GM21528 (cell line): Measurements from ENCODE around the gene TAF10.

Experiments
- ATAC-seq: cut with Tn5 transposase; IDR thresholded peaks from one replicate; pipeline ENCODE4 v1.9.1; 2021; ENCODE audit warnings: mild to moderate bottlenecking, moderate library complexity; ENCODE audit not compliant: unreplicated experiment, low FRiP score

The TAF10 gene

DNA sequence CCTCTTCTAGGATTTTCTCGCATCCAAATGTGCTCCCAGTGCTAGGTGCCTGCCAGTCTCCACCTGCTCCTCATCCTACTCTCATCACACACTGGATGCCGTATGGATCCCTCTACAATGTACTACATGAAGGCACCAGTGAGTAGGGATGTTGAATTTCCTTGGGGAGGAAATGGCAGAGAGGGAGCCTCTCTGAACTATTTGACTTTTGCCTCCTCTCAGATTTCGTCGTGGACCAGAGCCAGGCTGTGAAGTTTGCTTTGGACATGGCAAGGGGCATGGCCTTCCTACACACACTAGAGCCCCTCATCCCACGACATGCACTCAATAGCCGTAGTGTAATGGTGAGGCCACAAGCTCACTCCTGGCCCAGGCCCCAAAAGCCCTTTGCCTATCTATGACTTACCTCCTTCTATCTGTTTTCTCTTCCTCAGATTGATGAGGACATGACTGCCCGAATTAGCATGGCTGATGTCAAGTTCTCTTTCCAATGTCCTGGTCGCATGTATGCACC is 2.5 kb downstream of the TAF10 start:
- ATAC-seq: no peak

DNA sequence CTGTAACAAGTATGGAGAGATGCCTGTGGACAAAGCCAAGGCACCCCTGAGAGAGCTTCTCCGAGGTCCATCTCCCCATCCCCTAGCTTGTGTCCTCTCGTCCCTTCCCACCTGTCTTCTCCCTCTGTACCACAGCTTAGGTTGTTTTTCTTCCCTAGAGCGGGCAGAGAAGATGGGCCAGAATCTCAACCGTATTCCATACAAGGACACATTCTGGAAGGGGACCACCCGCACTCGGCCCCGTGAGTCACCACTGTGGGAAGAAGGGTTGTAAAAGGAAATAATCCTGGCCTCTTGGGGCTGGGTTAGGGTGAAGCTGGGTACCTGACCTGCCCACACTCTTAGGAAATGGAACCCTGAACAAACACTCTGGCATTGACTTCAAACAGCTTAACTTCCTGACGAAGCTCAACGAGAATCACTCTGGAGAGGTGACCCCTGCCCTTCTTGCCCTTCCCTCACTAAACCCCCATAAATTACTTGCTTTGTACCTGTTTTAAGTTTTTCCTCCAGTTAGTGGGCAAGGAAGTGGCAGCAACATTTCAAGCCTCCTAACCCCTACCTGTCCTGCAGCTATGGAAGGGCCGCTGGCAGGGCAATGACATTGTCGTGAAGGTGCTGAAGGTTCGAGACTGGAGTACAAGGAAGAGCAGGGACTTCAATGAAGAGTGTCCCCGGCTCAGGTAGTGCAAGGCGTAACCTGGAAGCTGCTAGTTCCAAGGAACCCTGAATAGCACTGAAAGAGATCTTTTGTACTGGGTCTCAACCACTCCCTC is 3.1 kb downstream of the TAF10 start:
- ATAC-seq: no peak

DNA sequence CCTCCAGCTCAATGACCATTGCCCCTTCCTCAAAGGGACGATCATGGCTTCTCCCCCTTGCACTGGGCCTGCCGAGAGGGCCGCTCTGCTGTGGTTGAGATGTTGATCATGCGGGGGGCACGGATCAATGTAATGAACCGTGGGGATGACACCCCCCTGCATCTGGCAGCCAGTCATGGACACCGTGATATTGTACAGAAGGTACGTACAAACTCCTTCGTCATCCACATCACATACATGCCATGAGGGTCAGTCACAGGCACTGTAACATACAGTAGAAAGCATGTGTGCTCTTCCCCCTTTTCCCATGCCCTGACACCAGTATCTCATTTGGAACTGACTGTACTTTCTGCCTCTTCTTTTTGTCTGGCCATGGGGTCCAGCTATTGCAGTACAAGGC is 4.0 kb downstream of the TAF10 start:
- no peak for ATAC-seq

DNA sequence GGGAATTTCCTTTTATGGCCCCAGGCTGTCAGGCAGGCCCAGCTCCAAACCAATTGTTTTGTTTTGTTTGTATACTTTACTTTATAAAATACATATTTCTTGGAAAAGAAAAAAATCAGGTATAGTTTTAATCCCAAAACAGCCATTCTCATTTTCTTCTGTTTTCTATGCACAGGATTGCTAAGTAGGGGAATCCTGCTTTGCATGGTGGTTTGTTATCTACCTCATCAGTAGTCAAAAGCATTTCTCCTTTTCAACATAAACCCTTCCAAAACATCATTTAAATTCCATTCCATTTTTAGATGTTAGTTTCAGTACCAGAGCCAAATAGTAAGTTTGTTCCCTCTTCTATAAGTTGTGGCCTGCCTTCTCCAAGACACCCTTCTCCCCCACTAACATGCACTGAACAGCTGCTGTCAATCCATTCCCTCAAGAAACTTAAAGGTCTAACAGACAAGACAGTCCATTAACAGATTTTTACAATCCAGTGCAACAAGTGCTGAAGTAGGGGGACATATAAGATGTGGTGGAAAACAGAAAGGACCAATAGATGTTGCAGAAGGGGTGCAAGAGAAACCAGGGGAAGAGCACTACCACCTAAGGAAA is 4.7 kb downstream of the TAF10 start:
- no peak for ATAC-seq

DNA sequence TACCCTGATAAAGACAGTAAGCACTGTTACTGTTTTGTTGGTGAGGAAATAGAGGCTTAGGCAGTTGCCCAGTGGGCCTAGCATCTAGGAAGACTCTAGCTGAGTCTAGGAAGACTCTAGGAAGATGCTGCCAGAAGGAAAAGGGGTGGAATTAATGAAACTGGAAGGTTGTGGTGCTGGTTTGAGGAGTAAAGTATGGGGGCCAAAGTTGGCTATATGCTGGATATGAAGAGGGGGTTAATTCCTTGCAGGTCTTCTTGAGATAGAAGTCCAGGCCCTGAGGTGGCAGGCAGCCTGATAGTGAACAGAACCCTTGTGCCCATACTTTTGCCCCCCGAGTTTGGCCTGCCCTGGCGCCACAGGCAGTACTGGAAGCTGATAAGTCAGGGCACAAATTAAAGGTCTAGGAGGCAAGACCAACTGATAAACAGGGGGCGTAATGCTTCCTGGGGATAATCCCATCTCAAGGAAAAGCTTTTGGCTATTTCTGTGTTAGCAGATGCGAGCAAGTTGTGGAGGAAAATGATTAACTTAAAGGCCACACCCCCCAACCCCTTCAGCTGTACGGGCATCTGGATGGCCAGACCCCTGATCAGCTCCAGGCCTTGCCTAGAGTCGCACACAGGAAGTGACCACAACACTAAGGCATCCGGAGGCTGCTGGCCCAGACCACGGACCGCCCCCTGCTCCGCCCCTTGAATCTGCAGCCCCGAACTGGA is 5.4 kb downstream of the TAF10 start:
- peak; percentile 42 for ATAC-seq

DNA sequence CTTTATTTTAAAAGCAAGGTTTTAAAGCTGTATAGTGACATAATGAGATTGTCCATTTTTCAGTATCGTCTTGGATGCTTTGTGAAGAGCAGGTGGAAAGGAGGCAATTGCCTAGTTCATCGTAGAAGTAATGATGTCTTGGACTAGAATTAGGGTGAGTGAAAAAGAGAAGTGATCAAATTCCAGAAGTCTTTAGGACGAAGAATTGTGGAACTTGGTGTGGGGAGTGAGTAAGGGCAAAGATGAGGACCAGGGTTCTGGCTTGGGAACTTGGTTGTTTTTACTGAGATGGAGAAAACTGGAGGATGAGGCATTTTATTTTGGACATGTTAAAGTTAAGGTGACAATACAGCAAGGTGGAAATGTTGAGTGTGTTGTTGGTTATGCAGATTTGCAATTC is 7.2 kb downstream of the TAF10 start:
- ATAC-seq: no peak

DNA sequence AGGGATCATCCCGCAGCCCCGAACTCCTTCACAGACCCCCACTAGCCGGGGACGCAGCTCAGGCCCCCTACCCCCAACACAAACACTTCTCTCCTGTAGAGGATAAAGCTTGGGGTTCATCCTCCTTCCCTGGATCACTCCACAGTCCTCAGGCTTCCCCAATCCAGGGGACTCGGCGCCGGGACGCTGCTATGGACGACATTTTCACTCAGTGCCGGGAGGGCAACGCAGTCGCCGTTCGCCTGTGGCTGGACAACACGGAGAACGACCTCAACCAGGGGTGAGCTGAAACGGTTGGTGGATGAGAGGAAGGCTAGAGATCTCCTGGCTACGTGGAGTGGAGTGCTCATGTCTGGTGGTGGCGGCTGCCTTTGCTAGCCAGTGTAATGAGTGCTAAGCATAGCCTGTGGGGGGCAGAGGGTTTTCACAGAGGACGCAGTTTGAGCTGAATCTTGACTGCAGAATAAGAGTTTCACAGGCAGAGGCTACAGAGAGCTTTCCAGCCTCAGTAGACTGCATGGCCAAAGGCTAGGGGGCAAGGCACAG is 7.9 kb downstream of the TAF10 start:
- ATAC-seq: peak; percentile 42

DNA sequence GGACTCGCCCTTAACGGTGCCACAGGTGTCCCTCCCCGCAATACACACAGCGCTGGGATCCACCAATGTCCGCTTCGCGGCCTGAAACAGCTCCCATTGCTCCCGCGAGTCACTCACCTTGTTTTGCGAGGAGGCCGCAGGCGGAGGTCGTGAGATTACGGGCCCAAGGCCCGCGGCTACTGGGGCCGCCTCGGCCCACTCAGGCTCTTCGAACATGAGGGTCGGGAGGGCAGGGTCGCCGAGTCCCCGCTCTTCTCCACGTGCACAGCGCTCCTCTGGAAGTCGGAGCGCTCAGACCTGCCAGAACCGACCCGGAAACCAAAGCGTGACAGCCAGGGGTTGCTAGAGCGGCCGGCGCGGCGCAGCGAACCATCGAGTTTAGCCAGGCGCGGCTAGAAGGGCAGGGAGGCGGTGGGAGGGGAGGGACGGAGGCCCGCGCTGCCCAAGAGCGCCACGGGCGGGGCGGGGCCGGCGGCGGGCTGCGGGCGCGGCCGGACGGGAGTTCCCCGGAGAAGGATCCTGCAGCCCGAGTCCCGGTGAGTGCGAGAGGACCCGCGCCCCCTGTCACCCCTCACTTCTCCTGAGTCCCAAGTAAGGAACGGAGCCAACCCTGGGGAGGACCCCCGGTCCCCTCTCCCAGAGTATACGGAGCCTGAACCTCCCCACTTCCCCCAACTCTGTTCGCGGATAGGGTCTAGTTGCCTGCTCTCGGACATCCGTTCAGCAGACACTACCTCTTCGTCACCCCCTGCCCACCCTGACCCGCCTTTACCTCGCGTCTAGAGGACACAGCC is 8.5 kb downstream of the TAF10 start, which contains the start of the genes ILK and RRP8:
TSS of gene ILK (plus strand) at position 488 of the 794 bp plus-strand sequence. CDS start 498 bp downstream, outside the sequence.
TSS of gene RRP8 (minus strand) at position 330 of the 794 bp plus-strand sequence. CDS start at position 216, 114 bp downstream.
- peak; percentile 78 for ATAC-seq

DNA sequence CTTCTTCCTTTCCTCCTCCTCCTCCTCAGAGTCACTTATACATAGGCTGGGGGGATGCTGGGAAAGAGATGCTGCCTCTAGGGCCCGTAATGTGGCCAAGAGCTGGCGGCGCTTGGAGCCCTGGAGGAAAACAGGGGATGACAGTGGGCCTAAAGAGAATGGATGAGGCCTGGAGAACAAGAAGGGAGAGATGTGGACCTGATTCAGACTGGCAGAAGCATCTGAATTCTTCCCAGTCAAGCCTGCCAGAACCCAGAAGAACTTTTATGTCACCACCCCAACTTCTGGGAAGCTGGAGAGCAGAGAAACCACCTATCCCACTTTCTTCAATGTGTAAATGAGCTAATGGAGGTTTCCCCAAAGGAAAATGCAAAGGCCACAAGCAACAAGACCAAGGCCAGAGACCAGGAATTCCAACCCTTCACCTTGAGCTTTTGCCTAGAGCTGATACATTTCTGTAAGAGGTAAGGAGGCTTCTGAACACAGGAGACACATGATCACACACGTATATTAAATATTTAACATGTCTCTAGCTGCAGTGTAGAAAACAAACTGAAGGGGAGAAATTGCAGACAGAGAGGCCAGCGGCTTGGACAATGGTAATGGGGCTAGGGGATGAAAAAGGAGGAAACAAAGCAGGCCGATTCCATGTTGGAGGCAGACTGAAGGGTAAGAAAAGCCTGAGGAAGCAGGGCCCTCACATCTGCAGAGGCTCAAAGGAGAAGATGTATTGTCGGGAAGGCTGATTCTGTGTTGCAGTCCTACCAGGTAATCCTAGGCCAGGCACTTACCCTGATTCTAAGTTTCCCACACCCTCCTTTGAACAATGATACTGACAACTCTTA is 9.7 kb downstream of the TAF10 start:
- ATAC-seq: no peak

DNA sequence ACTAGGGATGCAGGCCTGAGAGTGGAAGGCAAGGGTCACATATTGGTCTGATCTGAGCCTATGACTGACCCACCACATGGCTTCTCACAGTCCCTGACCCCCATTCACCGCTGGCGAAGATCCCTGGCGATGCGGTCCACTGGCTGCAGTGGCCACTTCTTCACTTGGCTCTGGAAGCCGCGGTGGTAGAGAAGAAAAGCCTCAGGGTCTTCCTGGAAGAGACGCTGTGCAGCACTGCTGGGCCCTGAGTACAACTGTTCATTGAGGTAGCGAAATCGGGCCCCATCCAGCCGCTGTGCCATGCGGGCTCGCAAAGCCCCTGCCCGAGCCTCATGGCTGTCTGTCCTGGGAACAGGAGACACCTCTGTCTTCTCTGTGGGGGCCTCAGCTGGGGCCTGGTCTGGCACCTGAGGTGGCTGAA is 11.0 kb downstream of the TAF10 start:
- no peak for ATAC-seq

DNA sequence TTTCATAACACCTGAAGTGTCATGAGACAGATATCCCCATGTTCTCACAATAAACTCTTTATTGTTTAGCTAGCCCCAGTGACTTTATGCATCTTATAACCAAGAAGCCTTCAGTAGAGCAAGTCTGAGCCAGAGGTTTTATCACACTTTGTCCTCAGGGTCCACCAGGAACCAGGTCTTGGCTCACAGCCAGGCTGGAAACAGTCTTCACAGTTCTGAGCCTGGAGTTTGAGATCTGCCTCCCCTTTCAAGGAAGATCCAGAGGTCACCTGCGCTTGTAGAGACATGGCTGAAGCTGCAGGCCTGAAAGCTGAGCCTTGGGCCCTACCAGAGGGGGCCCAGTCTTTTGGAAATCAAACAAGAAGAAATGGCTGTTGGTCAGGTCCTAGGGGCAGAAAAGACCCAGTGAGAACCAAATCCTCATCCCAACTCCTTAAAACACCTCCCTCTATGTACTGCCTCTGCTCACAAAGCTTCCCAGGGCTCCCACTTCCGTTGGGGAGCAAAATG is 12.1 kb downstream of the TAF10 start:
- ATAC-seq: no peak

DNA sequence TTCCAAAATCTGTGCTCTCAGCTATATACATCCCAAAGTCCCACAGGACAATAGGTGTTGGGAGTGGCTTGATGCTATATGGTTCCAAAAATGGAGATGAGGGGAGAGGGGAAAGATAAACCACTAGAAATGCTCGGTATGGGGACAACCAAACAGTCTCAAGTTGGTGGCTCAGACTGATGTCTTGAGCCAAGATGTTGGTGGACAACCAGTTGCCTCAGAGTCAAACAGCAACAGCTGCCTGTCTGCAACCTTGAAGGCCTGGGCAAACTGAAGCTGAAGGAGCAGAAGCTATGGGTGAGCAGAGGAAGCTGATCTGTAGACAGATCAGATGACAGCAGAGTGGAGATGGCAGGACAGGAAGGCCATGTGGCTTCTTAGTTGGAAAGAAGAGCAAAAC is 12.6 kb downstream of the TAF10 start:
- ATAC-seq: no peak

DNA sequence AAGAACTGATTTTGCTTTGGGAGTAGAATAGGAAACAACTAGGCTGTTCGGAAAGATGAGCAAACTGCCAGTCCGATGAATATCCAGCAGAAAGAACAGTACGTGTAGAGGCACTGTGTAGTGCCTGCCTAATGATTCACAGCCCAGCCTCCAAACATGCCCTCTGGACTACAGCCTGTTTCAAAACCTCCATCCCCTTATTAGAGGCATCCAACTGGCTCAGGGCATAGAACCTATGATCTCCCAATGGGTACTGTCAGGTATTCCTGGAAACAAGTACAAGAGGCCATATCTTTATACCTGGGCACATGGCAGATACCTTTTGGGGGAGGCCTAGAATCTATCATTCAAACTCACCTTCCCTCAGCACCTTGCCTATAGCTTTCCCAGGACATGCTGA is 13.5 kb downstream of the TAF10 start:
- no peak for ATAC-seq

DNA sequence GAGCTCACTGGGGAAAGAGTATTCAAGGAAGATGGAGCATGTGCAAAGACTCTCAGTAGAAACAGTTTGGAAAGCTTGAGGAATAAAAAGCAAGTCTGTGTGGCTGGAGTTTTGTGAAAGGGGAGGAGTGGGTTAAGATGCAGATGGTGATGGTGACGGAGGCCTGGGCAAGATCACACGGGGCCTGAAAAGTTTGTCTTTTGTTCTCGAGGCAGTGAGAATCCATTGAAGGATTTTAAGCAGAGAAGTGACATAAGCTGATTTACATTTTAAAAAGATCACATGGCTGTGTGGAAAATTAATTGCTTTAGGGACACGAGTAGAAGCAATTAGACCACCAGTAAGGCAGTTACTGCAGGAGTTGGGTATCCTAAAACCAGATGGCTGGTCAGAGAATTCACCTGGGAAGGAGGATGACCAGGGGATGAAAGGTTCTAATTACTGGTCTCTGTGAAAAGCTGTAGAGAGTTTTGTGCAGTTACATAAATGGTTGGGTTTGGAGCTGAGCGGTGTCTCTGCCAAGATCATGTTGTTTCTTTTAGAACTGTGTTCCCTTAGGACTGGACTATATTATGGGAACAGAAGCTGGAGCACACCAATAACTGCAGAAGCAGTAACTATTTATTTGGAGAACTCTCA is 15.7 kb downstream of the TAF10 start:
- ATAC-seq: no peak

DNA sequence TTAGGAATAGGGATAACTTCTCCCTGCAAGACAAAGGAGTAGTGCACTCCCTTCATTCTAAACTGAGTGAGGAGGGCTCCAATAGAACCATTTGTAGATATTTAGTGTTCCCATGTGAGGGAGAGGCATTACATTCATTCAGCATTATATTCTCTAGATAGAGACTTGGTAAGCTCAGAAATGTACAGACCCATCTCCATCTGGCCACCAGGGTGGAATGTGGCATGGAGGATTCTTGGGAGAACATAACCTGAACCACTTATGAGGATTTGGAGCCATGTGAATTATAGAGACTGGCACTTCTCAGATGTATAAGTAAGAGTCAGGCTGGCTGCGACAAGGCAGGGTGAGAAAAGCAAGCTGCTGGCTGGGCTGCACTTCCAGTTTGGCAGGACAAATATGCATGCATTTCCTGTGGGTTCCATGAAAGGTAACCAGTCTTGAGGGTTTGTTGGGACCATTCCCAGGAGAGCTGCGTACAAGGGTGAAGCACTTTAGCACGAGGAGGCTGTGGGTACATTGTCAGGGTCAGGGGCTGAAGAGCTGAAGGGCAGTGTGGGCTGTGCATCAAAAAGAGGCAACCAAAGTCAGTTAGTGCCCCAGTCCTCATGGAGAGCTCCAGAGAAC is 17.8 kb downstream of the TAF10 start:
- ATAC-seq: no peak

DNA sequence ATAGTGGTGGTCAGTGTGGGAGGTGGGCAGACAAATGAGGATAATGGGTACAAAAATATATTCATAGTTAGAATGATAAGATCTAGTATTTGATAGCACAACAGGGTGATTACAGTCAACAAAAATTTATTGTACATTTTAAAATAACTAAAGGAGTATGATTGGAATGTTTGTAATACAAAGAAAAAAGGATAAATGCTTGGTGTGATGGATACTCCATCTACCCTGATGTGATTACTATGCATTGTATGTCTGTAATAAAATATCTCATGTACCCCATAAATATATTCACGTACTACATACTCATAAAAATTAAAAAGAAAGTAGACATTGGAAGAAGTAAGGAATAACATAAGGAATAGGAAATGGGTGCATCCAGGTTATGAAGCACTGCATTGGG is 24.0 kb downstream of the TAF10 start:
- ATAC-seq: no peak

DNA sequence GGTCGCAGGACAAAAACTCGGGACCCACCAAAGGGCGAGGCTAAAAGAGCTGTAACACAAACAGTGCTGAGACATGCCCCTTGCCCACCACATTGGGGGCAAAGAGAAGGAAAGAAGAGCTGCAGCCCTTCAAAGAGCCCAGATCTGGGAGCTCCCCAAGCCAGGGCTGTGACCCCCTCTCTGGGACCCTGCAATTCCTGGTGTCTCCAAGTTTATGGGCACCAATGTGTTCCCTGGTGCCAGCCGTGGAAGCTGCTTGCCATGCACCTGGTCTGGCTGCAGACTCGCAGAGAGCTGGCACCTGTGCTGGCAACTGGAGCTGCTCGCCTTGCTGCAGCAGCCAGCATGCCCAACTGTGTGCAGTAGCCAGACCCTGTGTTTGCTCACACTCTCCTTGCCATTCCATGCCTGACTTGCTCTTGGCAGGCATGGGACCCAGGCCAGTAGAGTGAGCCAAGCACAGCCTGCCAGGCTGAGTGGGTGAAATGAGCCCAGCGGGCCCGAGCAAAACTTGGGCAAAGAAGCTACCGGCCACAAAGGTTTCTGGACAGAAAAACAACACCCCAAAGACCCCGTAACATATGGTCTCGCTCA is 24.6 kb downstream of the TAF10 start:
- no peak for ATAC-seq
